ENCODE results near the gene CNKSR3. TPM values are rescaled to one million over a fixed set of nuclear protein-coding genes. Genes with fewer than 3 reads are reported as not detected.
"Not testable (repeated sequence)": the region's sequence is repeated elsewhere in the genome, so short reads cannot be mapped to it uniquely, and the experiment has no call there.

Gene CNKSR3
- total RNA-seq, 4 donors from 2014 or later, result 4.5 to 7.8 (median 7.0) TPM

- H3K4me1 ChIP-seq, result no peaks in the 10 kb centered on the region
- 51 to 53% methylated on average over 5 of the region's 5 CpGs for WGBS, 2 donors
- H3K27me3 ChIP-seq, result no peaks in the 10 kb centered on the region
- DNase-seq, result no peak
- H3K9me3 ChIP-seq, result no peaks in the 10 kb centered on the region
- no peak for TF ChIP-seq CTCF (IDR thresholded peaks at IDR 0.05)
- no peak for TF ChIP-seq POLR2A (IDR thresholded peaks at IDR 0.05)
- H3K27ac ChIP-seq, result no peak overlapping the region
- H3K36me3 ChIP-seq, result no peaks in the 10 kb centered on the region
- intact Hi-C loops (cut with DNase I), result no loop called here
- no peak overlapping the region for H3K4me3 ChIP-seq (replicated peaks in 1 of 3)
Measured at GRCh38 chr6:154520280-154520679, 9.8 kb upstream of the CNKSR3 start.

- no peaks in the 10 kb centered on the region for H3K4me1 ChIP-seq
- H3K27ac ChIP-seq, result no peak overlapping the region
- H3K27me3 ChIP-seq, result no peaks in the 10 kb centered on the region
- no peak for DNase-seq
- H3K4me3 ChIP-seq (replicated peaks in 1 of 3), result no peak overlapping the region
- no peaks in the 10 kb centered on the region for H3K36me3 ChIP-seq
- no peak for TF ChIP-seq CTCF (IDR thresholded peaks at IDR 0.05)
- no peak for TF ChIP-seq POLR2A (IDR thresholded peaks at IDR 0.05)
- 80 to 83% methylated on average over 6 of the region's 6 CpGs for WGBS, 2 donors
- H3K9me3 ChIP-seq, result no peaks in the 10 kb centered on the region
- intact Hi-C loops (cut with DNase I), result no loop called here
Measured at GRCh38 chr6:154518396-154518795, 7.9 kb upstream of the CNKSR3 start.

- H3K4me1 ChIP-seq, result peaks cover under 1 to 2% of the 10 kb centered on the region in 2 donors
- H3K36me3 ChIP-seq, result no peaks in the 10 kb centered on the region
- WGBS, 2 donors, result 88 to 95% methylated on average over 5 of the region's 5 CpGs
- intact Hi-C loops (cut with DNase I), result no loop called here
- DNase-seq, result no peak
- no peaks in the 10 kb centered on the region for H3K27me3 ChIP-seq
- H3K27ac ChIP-seq, result no peak overlapping the region
- TF ChIP-seq CTCF (IDR thresholded peaks at IDR 0.05), result no peak
- no peaks in the 10 kb centered on the region for H3K9me3 ChIP-seq
- H3K4me3 ChIP-seq (replicated peaks in 1 of 3), result no peak overlapping the region
Measured at GRCh38 chr6:154516276-154516675, 5.8 kb upstream of the CNKSR3 start.

- intact Hi-C loops (cut with DNase I), result no loop called here
- 57 to 60% methylated on average over 7 of the region's 7 CpGs for WGBS, 2 donors
- Histone ChIP-seq H3K9me3 (no peaks in the 10 kb centered on the region), H3K4me3 (replicated peaks in 1 of 3) (no peak overlapping the region), H3K4me1 (peaks cover 5 to 6% of the 10 kb centered on the region in 2 donors), H3K27me3 (no peaks in the 10 kb centered on the region), H3K36me3 (no peaks in the 10 kb centered on the region), H3K27ac (no peak overlapping the region)
- DNase-seq, result no peak
- TF ChIP-seq POLR2A (IDR thresholded peaks at IDR 0.05) (no peak), CTCF (IDR thresholded peaks at IDR 0.05) (no peak)
Measured at GRCh38 chr6:154515826-154516225, 5.3 kb upstream of the CNKSR3 start.

- H3K9me3 ChIP-seq; H3K4me3 ChIP-seq (replicated peaks in 1 of 3); H3K36me3 ChIP-seq; intact Hi-C loops (cut with DNase I); H3K27me3 ChIP-seq; H3K27ac ChIP-seq; DNase-seq; H3K4me1 ChIP-seq: not testable (repeated sequence)
- 85 to 97% methylated on average over 3 of the region's 3 CpGs for WGBS, 2 donors
Measured at GRCh38 chr6:154515076-154515475, 4.6 kb upstream of the CNKSR3 start.

- Histone ChIP-seq H3K4me1 (peaks cover 5 to 6% of the 10 kb centered on the region in 2 donors), H3K4me3 (replicated peaks in 1 of 3) (no peak overlapping the region), H3K27me3 (no peaks in the 10 kb centered on the region), H3K9me3 (no peaks in the 10 kb centered on the region), H3K27ac (no peak overlapping the region), H3K36me3 (no peaks in the 10 kb centered on the region)
- WGBS, 2 donors, result 97 to 98% methylated on average over 3 of the region's 3 CpGs
- intact Hi-C loops (cut with DNase I), result no loop called here
- no peak for DNase-seq
- no peak for TF ChIP-seq CTCF (IDR thresholded peaks at IDR 0.05)
- no peak for TF ChIP-seq POLR2A (IDR thresholded peaks at IDR 0.05)
Measured at GRCh38 chr6:154514481-154514880, 4.0 kb upstream of the CNKSR3 start.

Measured in thyroid gland (tissue), 4 donors.